Tibial nerve (tissue), 4 donors: Measurements from ENCODE around the gene YRDC. TPM values are rescaled to one million over a fixed set of nuclear protein-coding genes. Genes with fewer than 3 reads are reported as not detected.

ENCODE experiments used
- DNase-seq, 2 donors: peaks; one replicate each; pipeline ENCODE4 v3.0.0-alpha.2; 2019; ENCODE audit warnings: low spot score in 2 of 2
- H3K27ac ChIP-seq, 4 donors: fragments of 200-600 bp; sonication (generic) in 3 of 4; one replicate each; pipeline ENCODE4 v1.5.1; 2017 to 2019; ENCODE audit warnings: mild to moderate bottlenecking in 1 of 4
- H3K27me3 ChIP-seq, 2 donors: fragments of 200-600 bp; sonication (generic) in 1 of 2; one replicate each; pipeline versions ENCODE4 v1.5.1 to v1.6.0; 2017 to 2019
- H3K36me3 ChIP-seq, 3 donors: fragments of 200-600 bp; sonication (generic); one replicate each; pipeline ENCODE4 v1.5.1; 2018 to 2019
- H3K4me1 ChIP-seq, 4 donors: fragments of 200-600 bp; sonication (generic) in 3 of 4; one replicate each; pipeline ENCODE4 v1.5.1; 2017 to 2019
- H3K4me3 ChIP-seq, 4 donors: fragments of 200-600 bp; sonication (generic) in 3 of 4; one replicate each; pipeline ENCODE4 v1.5.1; 2017 to 2019; ENCODE audit warnings: mild to moderate bottlenecking in 1 of 4, moderate library complexity in 1 of 4
- H3K9me3 ChIP-seq, 4 donors: fragments of 200-600 bp; sonication (generic) in 3 of 4; one replicate each; pipeline ENCODE4 v1.5.1; 2017 to 2019
- CTCF ChIP-seq, 5 experiments: fragments of 200-600 bp in 3 of 5; fragments of 450-650 bp in 2 of 5; sonication (generic) in 3 of 5; IDR thresholded peaks; one replicate each; pipeline ENCODE4 v1.5.1; 2016 to 2019; ENCODE audit warnings: antibody characterized with exemption in 5 of 5, mild to moderate bottlenecking in 3 of 5, moderate library complexity in 2 of 5
- EP300 ChIP-seq, 2 donors: sonication (generic); formaldehyde crosslinking; IDR thresholded peaks; one replicate each; pipeline ENCODE4 v1.6.1; 2017; ENCODE audit warnings: antibody characterized with exemption in 2 of 2, mild to moderate bottlenecking in 1 of 2
- POLR2A ChIP-seq, 2 donors: fragments of 450-650 bp; IDR thresholded peaks; one replicate each; pipeline ENCODE4 v1.6.1; 2017; ENCODE audit warnings: antibody characterized with exemption in 2 of 2, mild to moderate bottlenecking in 2 of 2, moderate library complexity in 2 of 2
- WGBS, 2 donors: methylation state at CpG; one replicate each; pipeline ENCODE4 v1.1.5; 2018; 5-methylcytosine and 5-hydroxymethylcytosine counted together
- total RNA-seq, 4 donors: library from RNA; depleted of rRNA; stranded (reverse); fragments of >200 nt; gene quantifications; one replicate each; pipeline ENCODE4 v1.1.0, GENCODE V29; 2016

The YRDC gene
- total RNA-seq, 4 donors from 2014 or later = 8.1 to 13.8 (median 10.8) TPM

GRCh38 chr1:37845049-37845646 lies 37.1 kb upstream of the YRDC start:
- no peak overlapping the region for H3K4me3 ChIP-seq
- no peak overlapping the region for H3K27ac ChIP-seq
- peaks cover 0 to 49% (median 2%) of the 10 kb centered on the region in 4 donors for H3K4me1 ChIP-seq
- TF ChIP-seq POLR2A (IDR thresholded peaks at IDR 0.05) (no peak), EP300 (IDR thresholded peaks at IDR 0.05) (no peak), CTCF (IDR thresholded peaks at IDR 0.05) (no peak)
- DNase-seq = no peak
- no peaks in the 10 kb centered on the region for H3K9me3 ChIP-seq
- no peaks in the 10 kb centered on the region for H3K27me3 ChIP-seq
- WGBS, 2 donors = 83 to 88% methylated on average over 5 of the region's 5 CpGs
- H3K36me3 ChIP-seq = peaks cover 0 to 25% (median 0%) of the 10 kb centered on the region in 3 donors

GRCh38 chr1:37844536-37844935 lies 36.5 kb upstream of the YRDC start:
- H3K27me3 ChIP-seq = no peaks in the 10 kb centered on the region
- no peak for DNase-seq
- TF ChIP-seq POLR2A (IDR thresholded peaks at IDR 0.05) = no peak
- TF ChIP-seq EP300 (IDR thresholded peaks at IDR 0.05) = no peak
- TF ChIP-seq CTCF (IDR thresholded peaks at IDR 0.05) = no peak
- H3K27ac ChIP-seq = no peak overlapping the region
- H3K4me3 ChIP-seq = no peak overlapping the region
- H3K9me3 ChIP-seq = no peaks in the 10 kb centered on the region
- H3K4me1 ChIP-seq = peaks cover 0 to 47% (median 2%) of the 10 kb centered on the region in 4 donors
- H3K36me3 ChIP-seq = peaks cover 0 to 28% (median 0%) of the 10 kb centered on the region in 3 donors

- 92 to 93% methylated on average over 3 of the region's 3 CpGs for WGBS, 2 donors
- Histone ChIP-seq H3K4me1 (peaks cover 0 to 24% (median 2%) of the 10 kb centered on the region in 4 donors), H3K9me3 (no peaks in the 10 kb centered on the region), H3K36me3 (peaks cover 0 to 48% (median 0%) of the 10 kb centered on the region in 3 donors), H3K4me3 (no peak overlapping the region), H3K27me3 (no peaks in the 10 kb centered on the region), H3K27ac (no peak overlapping the region)
- TF ChIP-seq POLR2A (IDR thresholded peaks at IDR 0.05) (no peak), EP300 (IDR thresholded peaks at IDR 0.05) (no peak), CTCF (IDR thresholded peaks at IDR 0.05) (no peak)
- no peak for DNase-seq
Measured at GRCh38 chr1:37841652-37842051, 33.6 kb upstream of the YRDC start.

- peaks cover 0 to 56% (median 0%) of the 10 kb centered on the region in 3 donors for H3K36me3 ChIP-seq
Measured at GRCh38 chr1:37840711-37841110, 32.7 kb upstream of the YRDC start.

More at GRCh38 chr1:37840711-37841110, 32.7 kb upstream of the YRDC start:
- no peak for DNase-seq
- peaks cover 0 to 21% (median 0%) of the 10 kb centered on the region in 4 donors for H3K4me1 ChIP-seq
- TF ChIP-seq CTCF (IDR thresholded peaks at IDR 0.05) (no peak), EP300 (IDR thresholded peaks at IDR 0.05) (no peak), POLR2A (IDR thresholded peaks at IDR 0.05) (no peak)
- H3K4me3 ChIP-seq = no peak overlapping the region
- no peaks in the 10 kb centered on the region for H3K9me3 ChIP-seq
- no peak overlapping the region for H3K27ac ChIP-seq
- no peaks in the 10 kb centered on the region for H3K27me3 ChIP-seq
- WGBS, 2 donors = 31 to 40% methylated on average over 1 of the region's 1 CpG
